ENCODE results near the gene MGMT.
"Not testable (repeated sequence)": the region's sequence is repeated elsewhere in the genome, so short reads cannot be mapped to it uniquely, and the experiment has no call there.

Gene MGMT

DNA sequence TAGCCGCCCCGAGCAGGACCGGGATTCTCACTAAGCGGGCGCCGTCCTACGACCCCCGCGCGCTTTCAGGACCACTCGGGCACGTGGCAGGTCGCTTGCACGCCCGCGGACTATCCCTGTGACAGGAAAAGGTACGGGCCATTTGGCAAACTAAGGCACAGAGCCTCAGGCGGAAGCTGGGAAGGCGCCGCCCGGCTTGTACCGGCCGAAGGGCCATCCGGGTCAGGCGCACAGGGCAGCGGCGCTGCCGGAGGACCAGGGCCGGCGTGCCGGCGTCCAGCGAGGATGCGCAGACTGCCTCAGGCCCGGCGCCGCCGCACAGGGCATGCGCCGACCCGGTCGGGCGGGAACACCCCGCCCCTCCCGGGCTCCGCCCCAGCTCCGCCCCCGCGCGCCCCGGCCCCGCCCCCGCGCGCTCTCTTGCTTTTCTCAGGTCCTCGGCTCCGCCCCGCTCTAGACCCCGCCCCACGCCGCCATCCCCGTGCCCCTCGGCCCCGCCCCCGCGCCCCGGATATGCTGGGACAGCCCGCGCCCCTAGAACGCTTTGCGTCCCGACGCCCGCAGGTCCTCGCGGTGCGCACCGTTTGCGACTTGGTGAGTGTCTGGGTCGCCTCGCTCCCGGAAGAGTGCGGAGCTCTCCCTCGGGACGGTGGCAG is at the start of gene MGMT:
MGMT (plus strand) TSS at position 539 of the 656 bp plus-strand sequence.
- peak; percentile 95 for DNase-seq

DNA sequence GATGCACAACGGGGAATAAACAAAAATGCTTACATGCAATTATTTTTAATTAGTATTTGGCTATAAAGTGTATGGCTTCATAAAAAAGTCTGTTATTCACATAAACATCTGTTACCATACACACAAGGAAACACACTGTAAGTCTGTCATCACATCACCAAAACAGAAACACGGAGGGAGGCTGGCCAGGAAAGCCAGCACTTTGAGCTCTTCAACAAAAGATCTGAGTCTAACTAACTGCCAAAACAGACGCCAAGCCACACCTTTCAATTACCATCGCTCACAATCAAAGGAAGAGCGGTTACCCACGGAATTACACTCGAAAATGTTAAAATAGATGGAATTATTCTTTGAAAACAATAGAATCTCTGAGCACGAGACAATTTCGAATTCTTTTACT is 49.2 kb upstream of the MGMT start:
- peak; percentile 54 for DNase-seq

DNA sequence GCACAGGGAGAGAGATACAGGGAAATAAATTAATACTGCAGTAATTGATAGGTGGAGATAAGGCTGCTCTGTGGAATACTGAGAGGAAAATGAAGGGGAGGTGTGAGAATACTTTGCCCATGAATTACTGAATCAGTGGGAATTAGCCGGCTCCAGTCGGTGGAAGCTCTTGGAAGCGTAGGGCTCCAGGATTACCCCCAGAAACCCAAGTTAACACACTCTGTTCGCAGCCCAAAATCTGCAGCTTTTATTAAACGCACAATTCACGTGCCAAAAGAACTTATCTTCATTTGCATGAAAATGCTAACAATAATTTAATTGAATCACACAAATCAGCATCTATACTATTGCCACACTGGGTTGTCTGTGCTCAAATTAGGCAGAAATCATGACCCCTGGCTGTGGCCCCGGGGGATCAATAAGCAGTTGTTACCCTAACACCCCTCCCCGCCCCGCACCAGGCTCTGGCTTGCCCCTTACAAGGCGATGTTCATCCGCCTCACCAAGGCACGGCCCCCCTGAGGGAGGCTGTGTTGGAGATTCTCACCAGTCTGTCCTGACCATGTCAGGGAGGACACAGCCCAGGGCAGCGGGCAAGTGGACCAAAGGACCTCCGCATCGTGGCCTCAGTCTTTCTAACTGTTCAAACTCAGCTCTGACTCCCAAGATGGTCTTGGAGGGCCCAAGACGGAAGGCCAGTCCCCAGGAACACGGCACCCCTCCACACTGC is 48.4 kb upstream of the MGMT start:
- no peak for DNase-seq

DNA sequence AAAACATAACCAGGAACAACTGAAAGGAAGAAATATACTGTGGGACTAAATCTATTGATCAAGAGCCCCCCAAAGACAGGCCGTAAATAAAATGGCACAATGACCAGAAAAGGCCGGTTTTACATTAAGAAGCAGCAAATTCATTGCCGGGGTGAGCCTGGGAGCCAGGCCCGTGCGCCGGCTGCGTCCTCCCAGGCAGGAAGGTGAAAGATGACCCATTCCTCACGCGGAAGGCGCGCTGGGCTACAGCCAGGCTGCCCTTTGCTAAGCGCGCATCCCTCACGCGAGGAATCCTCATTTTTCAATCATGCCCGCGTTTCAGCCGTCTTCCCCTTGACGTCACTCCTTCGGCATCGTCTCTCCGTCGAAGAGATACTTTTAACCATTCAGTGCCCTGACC is 47.6 kb upstream of the MGMT start:
- no peak for DNase-seq

DNA sequence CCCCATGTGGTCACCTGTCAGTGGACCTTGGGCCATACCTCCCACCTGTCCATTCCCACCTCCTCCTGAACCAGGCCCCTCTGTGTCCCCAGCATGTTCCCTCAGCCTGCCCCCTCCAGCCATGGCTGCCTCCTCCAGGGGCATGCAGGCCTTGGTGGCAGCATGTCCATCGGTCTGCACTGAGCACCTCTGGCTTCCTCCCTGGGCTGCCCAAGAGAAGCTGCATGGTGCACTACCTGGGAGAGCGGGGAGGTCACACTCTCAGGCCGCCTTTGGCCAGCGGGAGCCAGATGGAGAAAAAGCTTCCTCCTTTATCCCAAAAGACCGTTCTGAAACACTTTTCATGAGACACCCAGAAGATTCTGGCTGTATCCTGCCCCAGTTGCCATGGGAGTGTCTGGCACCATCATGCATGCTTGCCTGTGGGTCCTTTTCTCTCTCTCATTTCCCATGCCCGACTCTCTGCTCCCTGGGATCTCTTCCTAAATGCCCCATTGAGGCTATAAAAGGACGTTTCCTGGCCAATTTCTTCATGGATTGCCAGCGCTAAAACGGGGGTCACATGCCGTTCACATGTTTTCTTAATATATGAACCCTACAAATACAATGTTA is 45.5 kb upstream of the MGMT start:
- no peak for DNase-seq

DNA sequence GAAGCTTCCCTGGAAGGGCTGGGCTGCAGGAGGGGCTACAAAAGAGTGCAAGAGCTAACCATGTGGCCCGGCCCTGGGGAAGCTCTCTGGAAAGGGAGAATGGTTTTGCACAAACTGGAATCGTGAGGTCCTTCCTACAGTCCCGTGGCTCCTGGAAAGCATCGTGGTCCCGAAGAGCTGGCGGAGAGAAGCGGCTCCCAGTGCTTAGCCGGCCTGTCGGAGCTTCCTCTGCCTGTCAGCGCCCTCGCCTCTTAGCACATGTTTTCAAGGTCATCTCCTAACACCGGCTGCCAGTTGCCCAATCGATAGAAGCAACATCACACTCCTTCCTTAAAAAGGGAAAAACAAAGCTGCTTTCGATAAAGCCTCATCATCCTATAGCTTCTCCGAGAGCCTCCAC is 42.1 kb upstream of the MGMT start:
- no peak for DNase-seq

DNA sequence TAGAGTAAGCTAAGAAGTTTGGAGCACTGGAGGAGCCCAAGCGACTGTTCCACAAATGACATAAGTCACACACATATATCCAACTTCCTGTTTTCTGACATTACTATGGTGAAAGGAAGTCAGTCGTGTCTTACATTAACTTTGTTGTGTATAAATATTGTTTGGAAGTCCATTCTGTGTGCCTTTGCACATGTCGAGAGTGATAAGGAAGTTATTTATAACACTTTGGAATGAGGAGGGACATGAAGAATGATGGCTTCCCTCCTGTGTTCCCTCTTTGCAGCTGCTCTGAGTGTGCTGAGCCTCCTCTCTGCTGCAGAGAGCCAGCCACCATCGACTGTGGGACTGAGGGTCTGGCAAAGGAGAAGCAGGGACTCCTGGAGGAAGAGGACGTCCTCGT is 40.4 kb upstream of the MGMT start:
- DNase-seq: no peak

DNA sequence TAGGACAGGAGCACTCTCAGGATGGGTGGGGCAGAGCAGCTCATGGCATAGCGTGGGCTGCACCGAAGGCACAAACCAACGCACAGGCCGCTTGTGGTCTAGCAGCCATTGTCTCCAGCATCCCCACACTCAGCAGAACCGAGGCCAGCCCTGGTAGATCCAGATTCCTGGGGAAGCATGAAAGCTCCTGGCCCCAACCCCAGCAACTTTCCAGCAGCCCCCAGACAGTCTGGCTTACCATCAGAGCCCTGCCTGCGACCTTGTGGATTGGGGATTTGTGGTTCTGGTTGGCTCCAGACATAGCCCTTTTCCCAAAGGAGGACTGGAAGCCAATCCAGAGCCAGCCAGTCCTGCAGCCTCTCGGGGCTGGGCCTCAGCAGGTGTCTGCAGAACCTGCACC is 33.8 kb upstream of the MGMT start:
- no peak for DNase-seq

DNA sequence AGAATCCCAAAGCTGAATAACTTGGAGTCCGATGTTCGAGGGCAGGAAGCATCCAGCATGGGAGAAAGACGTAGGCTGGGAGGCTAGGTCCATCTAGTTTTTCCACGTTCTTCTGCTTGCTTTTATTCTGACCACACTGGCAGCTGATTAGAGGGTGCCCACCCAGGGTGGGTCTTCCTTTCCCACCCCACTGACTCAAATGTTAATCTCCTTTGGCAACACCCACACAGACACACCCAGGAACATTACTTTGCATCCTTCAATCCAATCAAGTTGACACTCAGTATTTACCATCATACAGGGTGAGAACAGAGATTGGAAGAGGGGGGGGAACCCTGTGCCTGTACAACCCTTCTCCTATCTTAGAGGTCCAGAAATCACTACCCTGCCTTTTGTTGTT is 31.3 kb upstream of the MGMT start:
- DNase-seq: not testable (repeated sequence)

DNA sequence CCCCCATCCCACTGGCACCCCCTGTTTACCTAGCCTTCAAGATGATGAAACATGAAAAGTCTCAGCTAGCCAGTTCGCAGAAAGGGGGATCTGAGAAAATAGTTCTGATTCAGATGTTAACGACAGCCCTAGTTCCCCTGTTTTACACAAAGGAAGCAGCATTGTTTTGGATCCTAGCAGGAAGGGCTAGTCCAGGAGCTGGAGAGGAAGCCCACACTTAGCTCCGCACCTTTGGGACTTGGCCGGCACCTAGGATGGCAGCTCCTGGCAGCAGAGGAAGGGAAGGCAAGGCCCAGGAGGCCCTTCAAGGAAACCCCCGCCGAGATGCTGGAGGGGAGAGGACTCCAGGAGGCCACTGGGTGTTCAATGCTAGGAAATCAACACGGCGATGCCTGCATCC is 29.0 kb upstream of the MGMT start:
- DNase-seq: no peak

DNA sequence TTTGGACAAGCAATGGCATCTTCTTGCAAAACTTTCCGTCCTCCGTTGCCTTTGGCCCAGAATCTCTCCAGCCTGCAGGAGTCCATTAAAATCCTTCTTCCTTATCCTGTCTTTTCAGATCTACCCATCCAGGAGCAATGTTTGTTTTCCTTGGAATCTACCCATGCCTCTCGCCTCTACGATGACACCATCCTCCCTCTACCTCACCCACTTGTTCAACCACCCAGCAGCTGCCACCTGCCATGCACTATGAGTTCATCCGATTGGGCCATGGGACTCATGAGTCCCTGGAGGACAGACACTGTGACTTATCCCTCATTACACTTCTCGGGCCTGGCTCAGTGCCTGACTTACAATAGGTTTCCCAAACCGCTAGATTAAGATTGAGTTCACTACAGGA is 26.8 kb upstream of the MGMT start:
- no peak for DNase-seq

DNA sequence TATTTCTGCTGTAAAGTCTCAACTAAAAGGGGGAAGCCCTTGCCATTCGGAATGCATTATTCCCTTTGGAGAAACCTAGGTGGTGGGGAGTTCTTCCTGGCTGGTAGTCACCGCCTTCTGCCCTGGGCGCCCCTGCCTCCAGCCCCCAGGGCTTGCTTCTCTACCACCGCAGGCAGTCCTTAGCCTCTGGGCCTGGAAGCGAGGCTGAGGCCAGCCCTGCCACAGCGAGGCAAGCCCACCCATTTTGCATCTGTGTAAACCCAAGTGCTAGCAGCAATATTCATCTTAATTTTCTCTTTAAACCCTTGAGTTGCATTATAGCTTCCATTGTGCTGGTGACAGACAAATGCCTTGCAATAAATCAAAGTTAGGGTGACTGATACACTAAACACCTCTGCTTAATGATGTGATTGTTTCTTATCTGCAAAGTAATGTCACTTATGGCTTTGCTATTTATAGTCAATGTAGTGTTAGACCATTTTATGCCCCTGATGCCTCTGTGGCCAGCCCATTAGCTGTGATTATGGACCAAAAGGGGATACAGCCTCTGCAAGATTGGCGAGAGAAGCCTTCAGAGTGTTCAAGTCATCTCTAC is 26.2 kb upstream of the MGMT start:
- DNase-seq: no peak

DNA sequence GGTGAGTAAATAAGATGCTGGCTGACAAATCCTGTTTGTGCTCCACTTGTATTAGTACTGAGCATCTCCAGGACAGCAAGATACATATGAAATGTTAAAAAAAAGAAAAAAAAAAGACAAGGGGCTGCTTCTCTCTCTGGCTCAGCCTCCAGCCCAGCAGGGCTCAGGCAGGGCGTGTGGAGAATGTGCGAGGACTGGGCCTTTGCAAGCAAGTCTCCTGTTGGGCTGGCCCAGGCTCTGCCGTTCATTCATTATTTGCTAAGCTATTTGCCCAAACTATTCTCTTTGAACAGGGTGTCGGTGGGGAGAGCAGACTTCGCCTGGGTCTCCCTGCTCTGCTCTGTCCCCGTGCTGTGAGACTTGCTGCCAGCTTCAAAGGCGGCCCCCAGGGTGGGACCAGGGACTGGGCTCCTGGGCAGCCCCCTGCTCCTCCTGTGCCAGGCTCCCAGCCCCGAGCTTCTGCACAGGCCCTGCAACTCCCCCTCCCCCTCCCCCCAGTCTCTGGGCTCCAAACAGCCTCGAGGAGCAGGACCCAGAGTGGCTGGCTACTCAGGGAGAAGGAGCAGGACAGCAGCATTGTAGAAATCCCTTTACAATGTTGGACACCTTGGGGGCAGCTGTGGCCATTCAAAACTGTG is 25.6 kb upstream of the MGMT start:
- DNase-seq: no peak

DNA sequence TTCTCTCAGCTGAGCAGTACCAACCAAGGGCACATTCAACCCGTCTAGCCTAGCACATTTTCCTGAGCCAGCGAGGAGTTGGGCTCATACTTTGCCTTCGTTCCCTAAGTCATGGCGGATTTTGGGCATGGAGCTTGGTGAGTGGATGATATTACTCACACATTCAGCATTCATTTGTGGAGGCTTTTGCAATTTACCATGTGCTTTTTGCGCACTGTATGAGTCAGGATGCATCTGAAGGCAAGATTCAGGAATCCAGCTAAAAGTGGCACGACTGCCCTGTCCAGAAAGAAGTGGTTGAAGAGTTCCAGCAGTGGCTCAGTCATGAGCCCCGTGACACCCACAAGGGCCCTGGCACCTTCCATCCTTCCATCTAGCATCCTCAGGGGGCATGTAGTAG is 24.2 kb upstream of the MGMT start:
- DNase-seq: no peak

DNA sequence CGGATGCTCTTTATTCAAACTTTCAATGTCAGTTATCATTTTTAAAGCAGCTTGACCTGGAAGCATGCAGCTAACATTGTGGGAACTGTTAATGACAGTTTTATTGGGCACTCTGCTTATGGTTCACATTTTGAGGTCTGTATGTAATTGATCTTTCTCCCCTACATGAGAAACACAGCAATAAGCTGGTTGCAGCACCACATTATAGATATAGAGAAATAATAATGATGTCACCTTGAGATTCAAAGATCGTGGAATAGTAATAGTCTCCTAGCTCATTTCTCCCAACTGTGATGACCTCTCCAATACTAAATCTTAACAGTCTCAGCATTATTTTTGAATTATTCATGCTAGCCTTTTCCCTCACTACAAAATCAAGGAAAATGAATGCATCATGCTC is 22.7 kb upstream of the MGMT start:
- no peak for DNase-seq

DNA sequence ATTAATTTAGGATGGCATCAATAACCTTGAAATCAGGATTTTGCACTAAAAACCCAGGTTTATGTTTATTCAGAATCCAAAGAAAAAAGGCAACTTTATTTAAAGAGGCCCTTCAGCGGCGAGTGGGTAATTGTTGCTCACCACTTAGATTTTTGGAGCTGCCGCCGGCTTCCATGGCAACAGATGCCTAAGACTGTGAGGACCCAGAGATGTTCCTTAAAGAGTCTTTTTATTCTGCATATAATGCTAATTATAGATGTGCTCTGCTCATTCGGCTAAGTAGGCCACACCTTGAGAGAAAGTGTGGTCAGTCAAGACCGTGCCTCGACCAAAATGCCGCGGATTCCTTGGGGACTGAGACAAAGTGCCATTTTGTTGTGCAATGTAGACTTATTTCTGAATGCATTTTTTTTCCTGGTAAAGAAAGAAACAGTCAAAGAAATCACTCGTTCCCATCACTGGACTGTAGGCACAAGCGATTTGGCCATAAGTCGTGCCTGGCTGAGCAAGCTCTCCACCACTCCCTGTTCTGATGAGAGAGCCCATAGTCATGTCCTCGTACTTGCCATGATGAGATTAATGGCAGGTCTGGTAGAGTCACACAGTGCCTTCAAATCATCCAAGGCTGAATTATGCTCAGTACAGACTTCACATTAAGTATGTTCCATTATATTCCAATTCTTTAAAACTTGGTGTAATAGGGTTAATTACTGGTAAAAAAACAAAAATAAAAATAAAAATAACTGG is 21.4 kb upstream of the MGMT start:
- no peak for DNase-seq

DNA sequence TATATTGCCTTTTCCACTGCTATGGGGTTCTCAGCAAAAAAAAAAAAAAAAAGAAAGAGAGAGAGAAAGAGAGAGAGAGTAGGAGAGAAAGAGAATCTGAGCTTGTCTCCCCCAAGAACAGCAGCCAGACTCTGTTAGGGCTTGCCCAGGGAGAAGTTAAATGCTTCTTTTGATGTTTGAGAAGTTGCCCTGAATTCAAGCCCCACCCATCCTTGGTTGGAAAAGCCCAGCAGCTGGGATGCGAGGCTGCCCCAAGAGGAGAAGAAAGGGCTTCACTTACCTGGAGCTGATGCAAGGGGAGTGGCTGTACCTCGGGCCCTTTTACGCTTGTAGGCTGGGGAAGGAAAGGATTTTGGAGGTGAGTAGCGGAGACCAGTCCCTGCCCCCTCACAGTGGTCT is 20.9 kb upstream of the MGMT start:
- DNase-seq: no peak

DNA sequence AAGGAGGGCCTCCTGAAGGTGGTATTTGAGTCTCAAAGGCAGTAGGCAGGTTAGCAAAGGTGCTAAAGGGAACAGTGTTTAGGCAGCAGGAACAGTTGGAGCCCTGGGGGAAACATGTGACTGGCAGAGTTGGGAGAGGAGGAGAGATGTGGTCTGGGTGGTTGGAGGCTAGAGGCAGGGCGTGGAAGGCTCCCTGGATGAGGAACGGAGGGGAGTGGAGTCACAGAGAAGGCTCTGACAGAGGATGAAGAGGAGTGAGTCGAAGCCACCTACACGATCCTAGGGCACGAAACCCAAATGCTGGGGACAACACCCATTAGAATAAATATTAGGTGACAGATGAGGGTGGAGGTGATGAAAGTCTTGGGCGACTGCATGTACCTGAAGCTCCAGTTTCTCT is 19.6 kb upstream of the MGMT start:
- DNase-seq: no peak

DNA sequence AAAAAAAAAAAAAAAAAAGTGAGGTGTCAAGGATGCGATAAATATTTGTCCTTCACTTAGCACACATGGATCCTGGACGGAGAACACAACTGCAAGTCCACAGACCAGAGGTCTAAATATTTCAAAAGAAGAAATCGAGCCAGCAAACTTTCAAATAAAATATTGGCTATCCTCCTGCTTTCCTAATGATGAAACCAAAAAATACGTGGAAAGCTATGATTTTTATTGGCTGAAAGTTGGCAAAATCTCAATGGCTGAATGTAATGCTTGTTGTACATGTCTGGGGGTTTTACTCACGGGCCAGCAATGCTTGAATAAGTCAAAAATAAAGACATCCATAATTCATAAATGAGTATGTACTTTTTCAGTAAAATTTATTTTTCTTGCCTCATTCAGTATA is 19.0 kb upstream of the MGMT start:
- no peak for DNase-seq

DNA sequence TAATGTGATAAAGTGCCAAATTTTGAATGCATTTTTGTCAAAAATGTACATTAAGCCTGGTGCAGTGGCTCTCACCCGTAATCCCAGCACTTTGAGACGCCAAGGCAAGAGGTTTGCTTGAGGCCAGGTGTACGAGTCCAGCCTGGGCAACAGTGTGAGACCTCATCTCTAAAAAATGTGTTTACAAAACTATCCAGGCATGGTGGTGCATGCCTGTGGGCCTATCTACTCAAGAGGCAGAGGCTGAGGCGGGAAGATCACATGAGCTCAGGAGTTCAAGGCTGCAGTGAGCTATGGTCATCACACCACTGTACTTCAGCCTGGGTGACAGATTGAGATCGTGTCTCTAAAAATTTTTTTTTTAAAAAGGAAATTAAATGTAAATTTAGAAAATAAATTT is 18.5 kb upstream of the MGMT start:
- no peak for DNase-seq

DNA sequence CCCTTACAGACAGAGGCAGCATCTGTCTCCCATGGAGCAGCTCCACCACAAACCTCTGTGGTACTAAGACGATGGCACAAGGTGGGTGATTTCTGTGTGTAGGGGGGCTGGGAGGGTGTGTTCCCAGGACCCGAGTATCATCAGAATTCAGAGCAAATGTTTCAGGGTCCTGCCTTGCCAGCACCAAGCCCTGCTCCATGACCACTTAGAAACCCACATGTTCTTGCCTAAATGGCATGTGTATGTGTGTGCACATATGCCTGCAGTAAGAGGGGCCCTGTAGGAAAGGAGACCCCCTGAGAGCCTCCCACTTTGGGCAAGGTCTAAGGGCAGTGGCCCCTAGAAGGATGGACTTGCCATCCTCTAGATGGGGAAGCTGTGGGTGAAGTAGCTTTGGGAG is 17.1 kb upstream of the MGMT start:
- no peak for DNase-seq

DNA sequence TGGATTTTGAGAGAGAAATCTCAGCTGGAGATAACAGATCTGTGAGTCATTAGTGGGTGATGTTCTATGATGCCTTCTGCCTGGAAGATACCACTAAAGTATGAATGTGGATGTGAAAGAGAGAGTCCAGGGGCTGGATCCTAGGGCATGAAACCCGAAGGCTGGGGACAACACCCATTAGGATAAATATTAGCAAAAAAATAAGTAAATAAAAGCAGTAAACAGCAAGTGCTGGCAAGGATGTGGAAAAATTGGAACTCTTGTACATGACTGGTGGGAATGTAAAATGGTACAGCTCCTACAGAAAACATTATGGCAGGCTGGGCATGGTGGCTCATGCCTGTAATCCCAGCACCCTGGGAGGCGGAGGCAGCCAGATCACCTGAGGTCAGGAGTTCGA is 16.6 kb upstream of the MGMT start:
- DNase-seq: no peak

DNA sequence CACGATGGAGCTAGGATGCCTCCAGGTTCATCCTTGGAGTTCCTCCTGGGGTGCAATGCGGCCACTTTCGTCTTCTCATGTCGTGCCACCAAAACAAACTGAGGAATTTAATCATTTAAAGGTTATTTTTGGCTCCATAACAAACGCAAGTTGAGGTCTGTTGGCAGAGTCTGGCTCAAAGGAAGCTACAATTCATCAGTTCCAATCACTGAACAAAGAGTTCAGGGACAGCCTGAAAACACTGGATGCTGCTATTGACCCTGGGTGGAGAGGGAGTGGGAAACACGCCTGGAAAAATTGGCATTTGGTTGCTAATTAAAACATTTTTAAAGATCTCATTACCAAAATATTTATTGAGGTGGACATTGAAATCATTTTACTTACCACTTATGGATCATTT is 11.4 kb upstream of the MGMT start:
- no peak for DNase-seq
